ENCODE results near the gene FBXL12. TPM values are rescaled to one million over a fixed set of nuclear protein-coding genes. Genes with fewer than 3 reads are reported as not detected.

The FBXL12 gene
- total RNA-seq, 2 experiments from 2014 or later = 38.7 to 44.4 TPM

DNA sequence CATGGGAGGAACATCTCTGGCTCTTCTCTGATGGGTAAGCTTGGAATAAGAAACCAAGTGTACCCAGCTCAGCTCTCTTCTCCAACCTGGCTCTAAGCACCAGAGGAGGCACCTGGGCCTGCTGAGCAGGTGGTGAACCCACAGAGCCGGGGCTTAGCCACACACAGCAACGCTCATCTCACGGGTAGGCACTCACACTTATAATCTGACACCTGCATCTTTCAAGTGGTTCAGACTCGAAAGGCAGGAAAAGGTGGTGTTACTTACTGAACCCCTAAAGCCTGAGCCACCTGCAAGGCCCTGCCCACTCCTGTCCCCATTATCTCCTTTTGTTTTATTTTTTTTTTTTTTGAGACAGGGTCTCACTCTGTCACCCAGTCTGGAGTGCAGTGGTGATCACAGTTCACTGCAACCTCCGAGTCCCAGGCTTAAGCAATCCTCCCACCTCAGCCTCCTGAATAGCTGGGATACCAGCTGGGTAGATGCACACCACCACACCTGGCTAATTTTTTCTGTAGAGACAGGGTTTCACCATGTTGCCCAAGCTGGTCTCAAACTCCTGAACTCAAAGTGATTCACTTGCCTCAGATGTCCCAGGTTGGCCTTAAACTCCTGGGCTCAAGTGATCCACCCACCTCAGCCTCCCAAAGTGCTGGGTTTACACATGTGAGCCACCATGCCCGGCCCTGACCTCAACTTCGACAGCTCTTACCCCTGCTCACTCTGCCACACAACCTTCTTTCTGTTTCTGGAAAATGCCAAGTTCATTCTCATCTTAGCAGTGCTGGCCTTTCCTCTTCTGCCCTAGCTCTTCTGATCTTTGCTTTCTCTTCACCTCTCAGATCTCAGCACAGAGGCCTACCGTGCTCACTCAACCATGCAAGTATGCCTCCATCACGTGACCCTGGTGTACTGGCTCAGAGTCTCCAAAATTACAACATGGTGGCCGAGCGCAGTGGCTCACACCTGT is 9.7 kb downstream of the FBXL12 start:
- no peak for DNase-seq (ENCODE audit: low spot score)
- Histone ChIP-seq H2AFZ (ENCODE audit: low read length) (no peak overlapping the region), H3K36me3 (ENCODE audit: insufficient read depth, low read length) (peaks cover 73% of the 10 kb centered on the region), H3K4me2 (ENCODE audit: low read length) (no peak overlapping the region), H3K9me2 (ENCODE audit: insufficient read depth, low read length) (no peaks in the 10 kb centered on the region), H3K4me1 (ENCODE audit: insufficient read depth, low read length, poor library complexity, severe bottlenecking) (no peaks in the 10 kb centered on the region), H3K27ac (ENCODE audit: low read depth, low read length, poor library complexity, severe bottlenecking) (no peak overlapping the region), H4K20me1 (ENCODE audit: insufficient read depth, low read length) (no peaks in the 10 kb centered on the region), H3K4me3 (ENCODE audit: low read depth, low read length, poor library complexity, severe bottlenecking) (no peak overlapping the region), H3K9me3 (ENCODE audit: low read length) (no peaks in the 10 kb centered on the region), H3K79me2 (ENCODE audit: insufficient read depth, low read depth, low read length) (no peaks in the 10 kb centered on the region)
- TF ChIP-seq EZH2phosphoT487 (IDR thresholded peaks at IDR 0.05; ENCODE audit: borderline replicate concordance, low read depth, low read length) = no peak
- TF ChIP-seq, protein P1, sequence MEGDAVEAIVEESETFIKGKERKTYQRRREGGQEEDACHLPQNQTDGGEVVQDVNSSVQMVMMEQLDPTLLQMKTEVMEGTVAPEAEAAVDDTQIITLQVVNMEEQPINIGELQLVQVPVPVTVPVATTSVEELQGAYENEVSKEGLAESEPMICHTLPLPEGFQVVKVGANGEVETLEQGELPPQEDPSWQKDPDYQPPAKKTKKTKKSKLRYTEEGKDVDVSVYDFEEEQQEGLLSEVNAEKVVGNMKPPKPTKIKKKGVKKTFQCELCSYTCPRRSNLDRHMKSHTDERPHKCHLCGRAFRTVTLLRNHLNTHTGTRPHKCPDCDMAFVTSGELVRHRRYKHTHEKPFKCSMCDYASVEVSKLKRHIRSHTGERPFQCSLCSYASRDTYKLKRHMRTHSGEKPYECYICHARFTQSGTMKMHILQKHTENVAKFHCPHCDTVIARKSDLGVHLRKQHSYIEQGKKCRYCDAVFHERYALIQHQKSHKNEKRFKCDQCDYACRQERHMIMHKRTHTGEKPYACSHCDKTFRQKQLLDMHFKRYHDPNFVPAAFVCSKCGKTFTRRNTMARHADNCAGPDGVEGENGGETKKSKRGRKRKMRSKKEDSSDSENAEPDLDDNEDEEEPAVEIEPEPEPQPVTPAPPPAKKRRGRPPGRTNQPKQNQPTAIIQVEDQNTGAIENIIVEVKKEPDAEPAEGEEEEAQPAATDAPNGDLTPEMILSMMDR (conservative IDR thresholded peaks at IDR 0.05; ENCODE audit: low read length) = no peak
- CTCF ChIA-PET (ENCODE audit: unreplicated experiment) = no interaction called here
- POLR2A ChIA-PET = no interaction called here
- BruUV-seq (replicated peaks) = no TSS peak
- intact Hi-C loops (cut with micrococcal nuclease; ENCODE audit: unreplicated experiment) = no loop called here

- H3K9me3 ChIP-seq (ENCODE audit: low read length) = no peaks in the 10 kb centered on the region
- H2AFZ ChIP-seq (ENCODE audit: low read length) = no peak overlapping the region
- H4K20me1 ChIP-seq (ENCODE audit: insufficient read depth, low read length) = no peaks in the 10 kb centered on the region
- ChIA-PET CTCF (ENCODE audit: unreplicated experiment) (no interaction called here), POLR2A (no interaction called here)
- no peak overlapping the region for H3K4me2 ChIP-seq (ENCODE audit: low read length)
- no peaks in the 10 kb centered on the region for H3K4me1 ChIP-seq (ENCODE audit: insufficient read depth, low read length, poor library complexity, severe bottlenecking)
- H3K79me2 ChIP-seq (ENCODE audit: insufficient read depth, low read depth, low read length) = no peaks in the 10 kb centered on the region
- TF ChIP-seq, protein P1 (conservative IDR thresholded peaks at IDR 0.05; ENCODE audit: low read length) = no peak
- TF ChIP-seq EZH2phosphoT487 (IDR thresholded peaks at IDR 0.05; ENCODE audit: borderline replicate concordance, low read depth, low read length) = no peak
- H3K36me3 ChIP-seq (ENCODE audit: insufficient read depth, low read length) = peaks cover 53% of the 10 kb centered on the region
- no peak for DNase-seq (ENCODE audit: low spot score)
- no peaks in the 10 kb centered on the region for H3K9me2 ChIP-seq (ENCODE audit: insufficient read depth, low read length)
- BruUV-seq (replicated peaks) = no TSS peak
- intact Hi-C loops (cut with micrococcal nuclease; ENCODE audit: unreplicated experiment) = no loop called here
- H3K27ac ChIP-seq (ENCODE audit: low read depth, low read length, poor library complexity, severe bottlenecking) = no peak overlapping the region
- H3K4me3 ChIP-seq (ENCODE audit: low read depth, low read length, poor library complexity, severe bottlenecking) = no peak overlapping the region
Measured at GRCh38 chr19:9806803-9807202, 12.1 kb downstream of the FBXL12 start.

DNA sequence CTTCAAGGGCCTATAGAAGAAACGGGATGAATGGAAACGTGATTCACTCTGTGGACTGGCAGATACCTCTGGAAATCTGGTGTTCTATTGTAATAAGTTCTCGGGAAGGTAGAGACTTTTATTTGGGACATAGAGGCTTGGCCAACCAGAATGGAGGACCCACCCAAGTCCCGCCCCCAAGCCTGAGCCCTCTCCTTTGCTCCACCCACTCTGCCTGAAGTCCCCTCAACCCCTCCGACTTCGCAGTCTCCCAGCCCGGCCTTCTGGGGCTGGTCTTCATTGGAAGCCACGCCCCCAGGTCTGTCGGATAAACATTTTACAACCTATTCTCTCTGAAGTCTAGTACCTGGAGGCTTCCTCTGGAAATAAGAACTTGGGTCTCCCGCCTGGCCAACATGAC is 16.9 kb downstream of the FBXL12 start:
- CTCF ChIA-PET (ENCODE audit: unreplicated experiment) = no interaction called here
- POLR2A ChIA-PET = interaction anchor here (0.7 kb wide), 1 partner anchor 519 kb away, joined by 6 read pairs; no protein-coding TSS in a partner anchor
- H3K4me1 ChIP-seq (ENCODE audit: insufficient read depth, low read length, poor library complexity, severe bottlenecking) = no peaks in the 10 kb centered on the region
- no peak overlapping the region for H3K27ac ChIP-seq (ENCODE audit: low read depth, low read length, poor library complexity, severe bottlenecking)
- TF ChIP-seq, protein P1 (conservative IDR thresholded peaks at IDR 0.05; ENCODE audit: low read length) = no peak
- TF ChIP-seq EZH2phosphoT487 (IDR thresholded peaks at IDR 0.05; ENCODE audit: borderline replicate concordance, low read depth, low read length) = no peak
- no peaks in the 10 kb centered on the region for H4K20me1 ChIP-seq (ENCODE audit: insufficient read depth, low read length)
- no peak for DNase-seq (ENCODE audit: low spot score)
- BruUV-seq (replicated peaks) = no TSS peak
- peaks cover 16% of the 10 kb centered on the region for H3K36me3 ChIP-seq (ENCODE audit: insufficient read depth, low read length)
- intact Hi-C loops (cut with micrococcal nuclease; ENCODE audit: unreplicated experiment) = no loop called here
- H2AFZ ChIP-seq (ENCODE audit: low read length) = no peak overlapping the region
- H3K9me3 ChIP-seq (ENCODE audit: low read length) = no peaks in the 10 kb centered on the region
- H3K9me2 ChIP-seq (ENCODE audit: insufficient read depth, low read length) = no peaks in the 10 kb centered on the region
- no peaks in the 10 kb centered on the region for H3K79me2 ChIP-seq (ENCODE audit: insufficient read depth, low read depth, low read length)
- no peak overlapping the region for H3K4me2 ChIP-seq (ENCODE audit: low read length)
- H3K4me3 ChIP-seq (ENCODE audit: low read depth, low read length, poor library complexity, severe bottlenecking) = no peak overlapping the region

All from OCI-LY7 (cell line).